WTC11 (cell line): ENCODE measurements around the gene MFSD12. TPM values are rescaled to one million over a fixed set of nuclear protein-coding genes. Genes with fewer than 3 reads are reported as not detected.

Experiments
- ATAC-seq: fragments of 200-7000 bp; cut with Tn5 transposase; 2 replicates; pipeline ENCODE4 v1.10.0; 2021; ENCODE audit warnings: mild to moderate bottlenecking, moderate library complexity
- CTCF ChIA-PET: fragments of 300-600 bp; sonication (Branson Sonifier 250); formaldehyde crosslinking; loops from one replicate; lab custom pipeline; 2021; ENCODE audit warnings: antibody characterized with exemption; lab: Charles Lee
- POLR2A ChIA-PET: fragments of 350-600 bp; sonication (Branson Sonifier 250); formaldehyde crosslinking; loops from one replicate; lab custom pipeline; 2021; ENCODE audit warnings: antibody characterized with exemption; lab: Charles Lee
- DNase-seq: peaks from one replicate; pipeline ENCODE4 v3.0.0; 2021; ENCODE audit warnings: low spot score
- H3K27ac Mint-ChIP-seq: 2 replicates; pipeline ENCODE4 v1.8.0; 2021; ENCODE audit warnings: mixed read lengths
- H3K27me3 Mint-ChIP-seq: 2 replicates; pipeline ENCODE4 v1.8.0; 2021; ENCODE audit warnings: low read depth, mild to moderate bottlenecking, moderate library complexity, mixed read lengths
- H3K36me3 Mint-ChIP-seq: 2 replicates; pipeline ENCODE4 v1.8.0; 2021; ENCODE audit warnings: mixed read lengths
- H3K4me1 Mint-ChIP-seq: 2 replicates; pipeline ENCODE4 v1.8.0; 2022; ENCODE audit warnings: mixed read lengths
- H3K4me3 Mint-ChIP-seq: 2 replicates; pipeline ENCODE4 v1.8.0; 2021; ENCODE audit warnings: mild to moderate bottlenecking, moderate library complexity, mixed read lengths
- H3K9me3 Mint-ChIP-seq: 2 replicates; pipeline ENCODE4 v1.8.0; 2021; ENCODE audit warnings: mixed read lengths
- AFF4 ChIP-seq: sonication (generic); formaldehyde crosslinking; IDR thresholded peaks from 2 replicates; pipeline ENCODE4 v1.8.1; 2023; ENCODE audit warnings: mild to moderate bottlenecking, missing genetic modification reagents, borderline replicate concordance
- AR ChIP-seq: fragments of 250-450 bp; sonication (Bioruptor Pico); IDR thresholded peaks from 2 replicates; pipeline ENCODE4 v1.9.0; 2021; ENCODE audit warnings: mild to moderate bottlenecking
- E2F4 ChIP-seq: sonication (generic); formaldehyde crosslinking; IDR thresholded peaks from 2 replicates; pipeline ENCODE4 v1.8.1; 2022; ENCODE audit warnings: low read depth, mild to moderate bottlenecking, moderate library complexity, missing genetic modification reagents, borderline replicate concordance
- E2F5 ChIP-seq: sonication (generic); formaldehyde crosslinking; IDR thresholded peaks from 2 replicates; pipeline ENCODE4 v1.8.1; 2022; ENCODE audit warnings: mild to moderate bottlenecking, moderate library complexity, missing genetic modification reagents
- ERG ChIP-seq: fragments of 250-450 bp; sonication (Bioruptor Pico); IDR thresholded peaks from 2 replicates; pipeline ENCODE4 v1.8.0; 2021; ENCODE audit warnings: mild to moderate bottlenecking
- FOXP1 ChIP-seq: sonication (generic); formaldehyde crosslinking; IDR thresholded peaks from 2 replicates; pipeline ENCODE4 v1.8.0; 2022; ENCODE audit warnings: missing genetic modification reagents, mild to moderate bottlenecking, moderate library complexity, borderline replicate concordance
- FOXP4 ChIP-seq: sonication (generic); formaldehyde crosslinking; IDR thresholded peaks from 2 replicates; pipeline ENCODE4 v1.8.0; 2022; ENCODE audit warnings: mild to moderate bottlenecking, missing genetic modification reagents
- GABPB1 ChIP-seq: sonication (generic); formaldehyde crosslinking; IDR thresholded peaks from 2 replicates; pipeline ENCODE4 v1.8.1; 2023; ENCODE audit warnings: mild to moderate bottlenecking, missing genetic modification reagents
- GTF2I ChIP-seq: fragments of 250-450 bp; sonication (Bioruptor Pico); conservative IDR thresholded peaks from 2 replicates; pipeline ENCODE4 v1.4.0; 2021; ENCODE audit warnings: mild to moderate bottlenecking
- HMGA2 ChIP-seq: fragments of 250-450 bp; sonication (Bioruptor Pico); IDR thresholded peaks from 2 replicates; pipeline ENCODE4 v1.4.0; 2021; ENCODE audit warnings: mild to moderate bottlenecking, moderate library complexity
- JAZF1 ChIP-seq: fragments of 250-450 bp; sonication (Bioruptor Pico); IDR thresholded peaks from 2 replicates; pipeline ENCODE4 v1.9.0; 2021; ENCODE audit warnings: moderate library complexity, mild to moderate bottlenecking, inconsistent platforms
- USF2 ChIP-seq: sonication (generic); formaldehyde crosslinking; IDR thresholded peaks from 2 replicates; pipeline ENCODE4 v1.8.1; 2023; ENCODE audit warnings: mild to moderate bottlenecking, missing genetic modification reagents, moderate library complexity
- ZBTB43 ChIP-seq: sonication (generic); formaldehyde crosslinking; IDR thresholded peaks from 2 replicates; pipeline ENCODE4 v1.8.1; 2023; ENCODE audit warnings: mild to moderate bottlenecking, missing genetic modification reagents
- ZNF219 ChIP-seq: sonication (generic); formaldehyde crosslinking; IDR thresholded peaks from 2 replicates; pipeline ENCODE4 v1.8.0; 2023; ENCODE audit warnings: missing genetic modification reagents, mild to moderate bottlenecking, borderline replicate concordance
- ZNF416 ChIP-seq: fragments of 250-450 bp; sonication (Bioruptor Pico); IDR thresholded peaks from 2 replicates; pipeline ENCODE4 v1.9.0; 2021; ENCODE audit warnings: mild to moderate bottlenecking, inconsistent platforms
- total RNA-seq: library from RNA; stranded (reverse); gene quantifications from 3 replicates; pipeline ENCODE4 v1.2.3, GENCODE V29; 2021

Gene MFSD12
- total RNA-seq, 1 experiment from 2014 or later: 59.9 TPM

DNA sequence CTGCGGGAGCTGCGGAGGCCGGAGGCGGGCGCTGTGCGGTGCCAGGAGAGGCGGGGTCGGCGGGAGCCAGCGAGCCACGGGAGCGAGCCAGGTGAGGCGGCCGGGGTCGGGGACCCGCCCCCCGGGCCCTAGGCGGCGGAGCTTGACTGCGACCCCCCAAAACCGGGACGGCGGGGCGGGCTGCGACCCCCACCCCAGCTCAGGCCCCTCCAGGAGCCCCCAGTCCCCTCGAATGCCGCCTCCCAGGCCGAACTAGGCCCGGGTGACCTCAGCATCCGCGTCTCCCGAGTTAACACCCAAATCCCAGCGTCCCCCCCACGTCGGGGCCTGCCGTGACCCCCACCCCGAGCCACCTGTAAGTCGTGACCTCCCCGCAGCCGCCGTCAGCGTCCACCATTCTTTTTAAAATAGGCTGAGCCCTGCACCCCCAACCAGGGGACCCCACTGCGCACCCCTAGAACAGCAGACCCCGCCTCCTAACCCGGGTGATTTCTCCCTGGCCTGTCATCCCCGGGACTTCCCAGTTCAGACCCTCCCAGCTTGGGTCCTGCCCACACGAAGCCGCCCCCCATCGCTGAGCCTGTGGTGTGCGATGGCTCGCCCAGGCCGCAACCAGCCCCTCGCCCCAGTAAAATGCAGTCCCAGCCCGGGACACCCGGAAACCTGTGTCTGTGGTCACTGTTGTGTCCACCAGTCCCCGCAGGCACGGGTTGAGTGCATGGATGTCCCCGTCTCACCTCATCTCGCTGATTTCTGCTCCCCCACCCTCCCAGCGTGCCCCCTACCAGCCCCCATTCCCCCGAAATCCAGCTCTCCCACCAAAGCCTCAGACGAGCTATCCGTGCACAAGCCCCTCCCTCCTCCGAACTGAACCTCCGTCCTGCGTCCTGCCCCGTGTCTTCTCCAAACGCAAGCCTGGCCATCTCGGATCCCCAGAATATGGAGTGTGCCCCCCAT, 50.7 kb downstream of the MFSD12 start:
- H3K36me3 Mint-ChIP-seq: peaks cover 12% of the 10 kb centered on the region; the same call in 1 of the 2 replicates
- peaks cover 18% of the 10 kb centered on the region for H3K4me1 Mint-ChIP-seq
- TF ChIP-seq USF2 (CRISPR knock-in tag) (0 out of 2 replicates have a peak, but pooled peaks have one; percentile 5), ZBTB43 (CRISPR knock-in tag) (no peak), GABPB1 (CRISPR knock-in tag) (no peak), AR (CRISPR knock-in tag) (no peak)
- no peaks in the 10 kb centered on the region; the same call in 1 of the 2 replicates for H3K27me3 Mint-ChIP-seq
- peak overlapping the region; percentile 78 for H3K27ac Mint-ChIP-seq
- ChIA-PET CTCF (interaction anchor here (0.6 to 1.4 kb wide), 5 partner anchors 20 to 70 kb away, joined by 3 to 6 read pairs (median 5); no protein-coding TSS in a partner anchor), POLR2A (no interaction called here)
- no peak for ATAC-seq
- peak overlapping the region; percentile 85 for H3K4me3 Mint-ChIP-seq
- H3K9me3 Mint-ChIP-seq: no peaks in the 10 kb centered on the region
- no peak for DNase-seq

DNA sequence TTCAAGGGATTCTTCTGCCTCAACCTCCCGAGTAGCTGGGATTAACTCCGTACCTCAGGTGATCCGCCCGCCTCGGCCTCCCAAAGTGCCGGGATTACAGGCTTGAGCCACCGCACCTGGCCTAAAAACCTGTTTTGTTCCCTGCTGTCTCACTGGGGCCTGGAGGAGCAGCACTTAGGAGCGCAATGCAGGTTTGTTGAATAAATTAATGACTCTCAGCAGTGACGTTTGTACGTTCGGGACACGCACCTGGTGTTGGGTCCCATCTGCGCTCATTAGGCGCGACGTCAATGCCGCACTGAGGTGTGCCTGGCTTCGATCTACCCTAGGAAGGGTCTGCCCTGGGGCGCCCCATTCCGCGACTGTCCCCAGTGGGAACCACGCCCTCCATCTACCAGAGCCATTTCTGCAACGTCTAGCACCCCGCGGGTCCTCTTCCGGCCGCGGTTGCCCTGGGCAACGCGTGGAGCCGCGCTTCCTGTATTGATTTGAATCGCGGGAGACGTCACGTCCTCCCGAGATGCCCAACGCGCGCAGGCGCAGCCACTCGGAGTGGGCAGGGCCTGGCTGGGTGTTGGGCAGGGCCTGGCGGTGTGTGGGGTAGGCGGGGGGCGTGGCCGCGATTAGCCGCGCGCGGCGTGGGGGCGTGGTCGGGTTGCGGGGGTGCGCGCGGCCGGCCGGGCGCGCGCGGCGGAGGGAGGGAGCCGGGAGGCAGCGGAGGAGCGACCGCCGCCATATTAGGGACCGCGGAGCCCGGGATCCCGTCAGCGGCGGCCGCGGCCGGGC, 51.6 kb downstream of the MFSD12 start, which contains the start of gene FZR1:
TSS of gene FZR1 (plus strand) at position 714 of the 786 bp plus-strand sequence. CDS start 16,679 bp downstream, outside the sequence.
- DNase-seq (peak; percentile 97), ATAC-seq (peak; percentile 84)
- Mint-ChIP-seq H3K4me1 (peaks cover 21% of the 10 kb centered on the region), H3K36me3 (peaks cover 12% of the 10 kb centered on the region; the same call in 1 of the 2 replicates), H3K27ac (peak within 1 kb of the TSS; percentile 99), H3K27me3 (no peaks in the 10 kb centered on the region; the same call in 1 of the 2 replicates), H3K9me3 (no peaks in the 10 kb centered on the region), H3K4me3 (peak within 1 kb of the TSS; percentile 88)
- POLR2A ChIA-PET: no interaction called here
- CTCF ChIA-PET: interaction anchor here (0.6 to 1.4 kb wide), 3 partner anchors 70 to 155 kb away, joined by 3 to 6 read pairs (median 4); no protein-coding TSS in a partner anchor
- TF ChIP-seq AFF4 (no peak), GTF2I (CRISPR knock-in tag) (no peak), HMGA2 (CRISPR knock-in tag) (0 out of 2 replicates have a peak, but pooled peaks have one; percentile 11), E2F4 (CRISPR knock-in tag) (peak; percentile 76; the same call in 1 of the 2 replicates), ZNF416 (CRISPR knock-in tag) (0 out of 2 replicates have a peak, but pooled peaks have one; percentile 23), ERG (no peak), FOXP1 (CRISPR knock-in tag) (peak; percentile 61; the same call in 1 of the 2 replicates), ZNF219 (CRISPR knock-in tag) (no peak), FOXP4 (CRISPR knock-in tag) (peak; percentile 47; the same call in 1 of the 2 replicates), JAZF1 (no peak), E2F5 (CRISPR knock-in tag) (no peak)
